D341Med (cell line): ENCODE results near the gene RUSC1.

Experiments
- DNase-seq: peaks from one replicate; pipeline ENCODE4 v3.0.0; 2012; ENCODE audit warnings: low spot score

Gene RUSC1

DNA sequence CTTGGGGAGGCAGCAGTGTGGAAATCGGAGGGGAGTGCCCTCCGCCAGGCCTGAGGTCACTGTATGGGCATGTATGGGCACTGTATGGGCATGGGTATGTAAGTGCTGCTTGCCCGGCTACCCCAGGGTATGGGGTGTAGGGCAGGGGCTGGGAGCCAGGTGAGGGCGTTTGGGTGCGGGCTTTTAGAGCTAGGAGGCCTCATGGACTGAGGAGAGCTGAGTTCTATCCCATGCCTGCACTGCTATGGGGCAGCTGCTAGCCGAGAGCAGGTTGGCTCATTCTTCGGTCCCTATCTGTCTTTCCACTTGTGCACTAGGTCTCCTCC lies 24.8 kb upstream of the RUSC1 start:
- no peak for DNase-seq

DNA sequence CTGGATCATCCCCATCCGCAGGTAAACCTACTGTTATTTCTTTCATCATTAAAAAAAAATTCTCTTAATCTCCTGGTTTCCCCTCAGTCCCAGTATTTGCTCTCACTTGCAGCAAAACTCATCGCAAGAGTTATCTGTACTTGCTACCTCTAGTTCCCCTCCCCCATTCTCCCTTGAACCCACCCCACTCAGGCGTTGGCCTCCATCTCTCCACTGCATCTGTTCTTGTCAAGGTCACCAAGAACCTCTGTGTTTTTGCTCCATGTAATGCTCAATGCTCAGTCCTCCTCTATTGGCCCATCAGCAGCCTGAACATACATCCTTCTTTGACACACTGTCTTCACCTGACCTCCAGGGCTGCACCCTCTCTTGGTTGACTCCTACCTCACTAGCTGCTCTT lies 24.0 kb upstream of the RUSC1 start:
- DNase-seq: no peak

DNA sequence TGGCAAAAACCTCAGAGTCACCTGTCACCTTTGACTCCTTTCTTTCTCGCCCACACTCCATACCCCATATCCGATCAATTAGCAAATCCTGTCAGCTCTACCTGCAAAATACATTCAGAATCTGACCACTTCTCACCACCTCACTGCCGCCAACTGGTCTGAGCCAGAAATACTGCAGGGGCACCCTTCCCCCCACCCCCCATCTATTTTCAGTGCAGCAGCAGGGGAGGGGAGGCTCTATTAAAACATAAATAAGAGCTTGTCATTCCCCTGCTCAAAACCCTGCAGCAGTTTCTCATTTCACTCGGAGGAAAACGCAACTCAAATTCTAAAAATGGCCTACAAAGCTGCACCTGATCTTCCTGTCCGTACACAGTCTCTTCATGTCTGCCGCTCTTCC lies 23.3 kb upstream of the RUSC1 start:
- no peak for DNase-seq

DNA sequence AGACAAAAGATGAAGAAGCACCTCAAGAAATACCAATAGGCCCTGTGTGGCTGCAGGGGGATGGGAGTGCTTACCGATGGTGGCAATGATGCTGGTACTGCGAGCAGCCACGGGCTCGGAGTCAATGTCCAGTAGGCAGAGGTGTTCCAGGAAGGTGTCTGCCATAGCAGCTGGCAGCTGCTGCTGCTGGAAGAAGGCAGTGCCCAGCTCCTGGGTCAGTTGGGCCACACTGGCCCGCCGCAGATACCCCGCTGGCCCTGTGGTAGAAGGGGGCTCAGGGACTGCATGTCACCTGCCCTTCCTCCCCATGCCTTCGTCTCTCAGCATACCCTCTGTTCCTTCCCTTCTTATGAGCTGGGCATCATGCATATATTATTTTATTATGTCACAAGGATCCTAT lies 20.7 kb upstream of the RUSC1 start:
- DNase-seq: no peak

DNA sequence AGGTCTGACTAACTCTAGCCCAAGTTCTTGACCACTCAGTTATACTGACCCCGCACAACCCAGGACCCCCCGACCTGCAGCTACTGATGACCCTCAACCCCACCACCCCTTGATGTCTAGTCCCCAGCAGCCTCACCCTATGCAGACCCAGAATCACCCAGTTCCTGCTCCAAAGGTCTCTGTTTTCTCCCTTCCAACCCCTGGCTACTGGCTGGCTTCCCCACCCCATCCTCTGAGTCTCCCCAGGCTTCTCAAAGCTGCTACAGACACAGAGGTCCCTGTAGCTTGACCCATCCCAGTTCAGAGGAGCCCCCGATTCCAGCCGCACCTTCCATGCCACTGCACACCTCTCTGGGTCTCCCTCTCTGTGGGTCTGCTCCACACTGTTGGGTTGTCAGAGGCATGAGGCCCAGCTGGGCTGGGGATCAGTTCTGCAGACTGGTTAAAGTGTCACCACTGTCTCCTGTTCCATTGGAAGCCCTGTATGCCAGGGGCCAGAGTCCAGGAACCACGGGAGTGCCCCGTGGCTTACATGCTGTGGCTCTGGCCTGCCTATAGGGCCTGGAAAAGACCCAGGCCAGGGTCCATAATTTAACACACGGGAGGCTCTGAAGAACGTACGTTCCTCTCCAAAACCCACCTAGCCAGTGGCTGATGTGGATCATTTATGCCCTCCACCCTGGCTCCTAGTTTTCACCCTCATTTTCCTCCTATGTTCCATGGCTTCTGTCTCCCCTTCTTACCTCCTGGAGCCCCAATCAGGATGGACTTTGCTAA lies 20.0 kb upstream of the RUSC1 start:
- DNase-seq: no peak

DNA sequence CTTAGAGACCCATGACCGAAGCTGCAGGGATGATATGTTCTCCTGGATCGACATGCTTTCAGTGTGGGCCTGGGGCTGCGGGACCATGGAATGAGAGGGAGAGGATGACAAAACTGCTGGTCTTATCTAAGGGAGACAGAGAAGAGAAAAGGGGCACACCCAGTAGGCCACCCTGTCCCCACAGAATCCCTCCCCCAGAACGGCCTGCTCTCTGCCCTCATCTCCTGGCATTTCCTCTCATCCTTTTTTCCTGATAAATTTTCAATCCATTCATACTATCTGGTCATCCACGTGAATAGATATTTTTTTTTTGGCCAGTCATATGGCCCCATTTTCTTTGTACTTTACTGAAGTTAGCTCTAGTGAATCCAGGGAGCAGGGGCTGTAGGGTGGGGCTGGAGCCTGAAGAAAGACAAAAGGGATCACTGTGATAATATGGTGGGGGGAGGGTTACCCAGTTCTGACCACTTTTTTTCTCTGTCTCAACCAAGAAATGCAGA lies 19.3 kb upstream of the RUSC1 start, which contains the start of gene PKLR:
Gene PKLR (minus strand): TSS at position 97 of the 500 bp plus-strand sequence. CDS start 43 bp downstream, at position 54.
- DNase-seq: no peak

DNA sequence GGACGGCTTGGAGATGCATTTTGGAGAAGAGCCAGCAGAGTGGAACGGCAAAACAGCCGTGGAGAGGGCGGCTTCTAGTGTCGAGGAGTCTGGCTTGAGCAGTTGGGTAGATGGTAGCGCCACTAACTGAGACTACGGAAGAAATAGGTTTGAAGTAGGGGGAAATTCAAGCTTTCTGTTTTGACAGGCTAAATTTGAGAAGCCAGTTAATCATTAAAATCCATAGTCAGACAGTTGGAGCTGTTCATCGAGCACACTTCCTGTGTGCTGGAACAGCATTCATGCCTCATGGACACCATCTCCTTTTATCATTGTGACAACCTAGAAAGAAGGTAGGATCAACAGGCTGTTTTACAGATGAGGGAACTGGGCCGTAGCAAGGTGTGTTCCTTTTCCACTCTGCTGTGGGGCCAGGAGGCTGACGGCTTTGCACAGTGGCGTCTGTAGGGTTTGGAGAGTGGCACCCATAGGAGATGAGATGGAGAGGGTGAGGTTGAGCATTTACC lies 16.1 kb upstream of the RUSC1 start:
- no peak for DNase-seq

DNA sequence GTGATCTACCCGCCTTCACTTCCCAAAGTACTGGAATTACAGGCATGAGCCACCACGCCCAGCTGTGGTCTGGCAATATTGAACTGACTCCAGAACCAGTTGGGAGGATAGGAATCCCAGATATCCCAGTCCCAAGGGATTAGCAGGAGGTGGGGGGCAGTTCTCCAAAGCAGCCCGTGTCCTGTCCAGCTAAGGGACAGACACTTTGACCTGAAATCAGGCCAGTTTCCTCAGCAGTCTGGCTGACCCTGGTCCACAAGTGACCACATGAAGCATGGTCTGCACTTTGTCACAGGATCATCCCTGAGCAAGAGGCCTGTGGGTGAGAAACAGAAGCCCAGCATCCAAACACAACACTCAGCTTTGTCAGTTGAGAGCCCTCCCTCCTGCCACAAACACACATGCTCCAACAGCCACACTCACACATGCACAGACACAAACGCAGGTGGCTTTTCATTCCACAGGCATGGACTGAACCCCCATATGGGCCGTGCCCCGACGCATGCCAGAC lies 14.8 kb upstream of the RUSC1 start:
- DNase-seq: no peak

DNA sequence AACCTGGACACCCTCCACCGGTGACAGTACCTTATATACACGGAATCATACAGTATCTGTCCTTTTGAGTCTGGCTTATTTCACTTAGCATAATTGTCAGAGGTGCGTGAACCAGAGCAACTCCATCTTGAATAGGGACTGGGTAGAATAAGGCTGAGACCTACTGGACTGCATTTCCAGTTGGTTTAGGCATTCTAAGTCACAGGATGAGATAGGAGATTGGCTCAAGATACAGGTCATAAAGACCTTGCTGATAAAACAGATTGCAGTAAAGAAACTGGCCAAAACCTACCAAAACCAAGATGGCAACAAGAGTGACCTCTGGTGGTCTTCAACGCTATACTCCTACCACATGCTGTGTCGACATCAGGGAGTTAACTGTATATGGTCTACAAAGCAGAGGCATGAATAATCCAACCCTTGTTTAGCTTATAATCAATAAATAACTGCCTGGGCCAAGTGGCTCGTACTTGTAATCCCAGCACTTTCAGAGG lies 13.4 kb upstream of the RUSC1 start:
- no peak for DNase-seq

DNA sequence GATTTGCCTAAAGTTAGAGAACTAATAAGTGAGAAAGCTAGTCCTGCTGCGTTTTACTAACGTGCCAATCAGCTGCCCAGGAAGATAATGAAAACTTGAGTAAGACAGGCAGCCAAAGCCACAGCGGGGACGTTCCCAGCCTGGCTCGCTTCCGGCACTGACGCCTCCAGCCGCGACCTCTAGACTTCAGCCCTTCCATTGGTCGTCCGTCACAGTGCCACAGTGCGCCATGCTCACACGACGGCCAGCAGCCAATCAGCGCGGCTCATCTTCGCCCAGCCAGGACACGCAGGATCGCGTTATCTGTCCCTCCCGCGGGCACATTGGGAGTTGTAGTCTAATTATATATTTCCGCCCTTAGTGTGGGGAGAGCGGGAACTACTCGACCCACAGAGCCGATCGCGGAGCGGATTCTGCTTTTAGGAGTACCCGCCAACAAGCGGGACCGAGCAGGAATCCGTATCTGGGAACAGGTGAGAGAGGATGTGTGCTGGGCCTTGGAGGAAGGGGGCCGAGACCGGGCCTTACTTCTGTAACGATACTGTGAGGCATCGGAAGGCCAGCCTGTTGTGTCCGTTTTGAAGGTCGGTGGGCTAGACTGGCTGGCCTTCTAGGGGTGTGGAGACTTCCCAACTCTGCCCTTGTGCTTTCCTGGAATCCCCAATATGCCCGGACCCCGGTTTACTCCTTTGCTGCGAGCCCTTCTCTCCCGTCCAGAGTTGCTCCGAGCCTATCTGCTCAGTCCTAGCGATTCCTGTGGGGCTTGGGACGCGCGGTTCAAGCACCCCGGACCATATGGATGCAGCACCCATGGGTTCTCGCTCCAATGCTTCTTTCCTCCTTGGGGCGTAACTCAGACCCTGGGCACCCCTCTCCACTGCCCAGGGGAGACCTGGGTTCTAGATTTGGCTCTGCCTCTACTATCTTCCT lies 11.9 kb upstream of the RUSC1 start, which contains the start of gene FDPS:
Gene FDPS (plus strand): TSS at position 374 of the 930 bp plus-strand sequence. CDS start 924 bp downstream, outside the sequence.
- peak; percentile 99 for DNase-seq

DNA sequence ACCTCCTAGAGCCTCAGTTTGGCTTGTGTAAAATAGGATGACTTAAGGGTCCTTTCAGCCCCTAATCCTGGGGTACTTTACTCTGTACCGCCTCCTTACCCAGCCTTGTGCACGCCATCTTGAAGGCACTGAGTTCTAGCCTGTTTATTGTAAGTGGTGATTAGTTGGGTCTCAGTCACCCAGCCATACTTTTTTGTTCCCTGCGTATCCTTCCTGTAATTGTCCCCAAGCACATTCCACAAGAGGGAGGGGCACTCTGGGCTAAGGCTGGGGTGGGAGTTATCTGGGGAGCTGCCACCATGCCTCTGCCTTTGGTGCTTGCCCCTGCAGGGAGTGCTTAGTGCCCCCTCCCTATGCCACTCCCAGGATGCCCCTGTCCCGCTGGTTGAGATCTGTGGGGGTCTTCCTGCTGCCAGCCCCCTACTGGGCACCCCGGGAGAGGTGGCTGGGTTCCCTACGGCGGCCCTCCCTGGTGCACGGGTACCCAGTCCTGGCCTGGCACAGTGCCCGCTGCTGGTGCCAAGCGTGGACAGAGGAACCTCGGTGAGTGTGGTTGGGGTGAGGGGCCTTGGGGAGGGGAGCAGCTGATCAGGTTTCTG lies 11.2 kb upstream of the RUSC1 start:
- peak; percentile 42 for DNase-seq

DNA sequence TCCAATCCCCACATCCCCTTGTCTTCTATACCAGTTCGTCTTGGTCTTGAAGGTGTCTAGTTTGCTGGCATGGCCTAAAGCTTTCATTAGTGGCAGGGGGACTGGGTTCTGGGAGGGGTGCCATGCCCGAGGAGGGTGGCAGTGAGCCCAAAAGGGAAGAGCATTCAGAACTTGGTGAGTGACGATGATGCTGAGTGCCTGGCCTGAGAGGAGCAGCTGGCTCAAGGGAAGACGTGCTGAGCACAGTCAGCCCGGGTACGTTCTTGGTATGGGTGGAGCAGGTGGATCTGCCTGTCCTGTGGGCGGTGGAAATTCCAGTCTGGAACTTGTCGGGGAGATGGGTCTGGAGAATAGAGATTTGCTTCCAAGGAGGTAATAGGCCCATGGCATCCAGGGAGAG lies 7.4 kb upstream of the RUSC1 start:
- no peak for DNase-seq

DNA sequence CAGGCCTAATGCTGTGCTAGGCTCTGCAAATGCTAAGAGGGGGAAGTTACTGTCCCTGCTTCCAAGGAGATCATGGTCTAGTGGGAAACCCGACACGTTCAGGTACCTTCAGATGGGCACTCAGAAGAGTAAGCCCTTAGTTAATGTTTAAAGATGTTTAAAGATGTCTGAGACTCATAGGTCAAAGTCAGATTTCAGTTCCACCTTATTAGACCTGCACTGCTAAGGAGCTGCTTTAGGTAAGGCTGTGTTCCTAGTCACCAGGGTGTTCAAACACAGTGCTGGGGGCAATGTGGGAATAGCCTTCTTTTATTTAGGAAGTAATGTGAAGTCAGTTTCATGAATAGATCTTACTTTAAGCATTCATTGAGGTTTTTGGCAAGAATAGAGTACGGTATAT lies 3.8 kb upstream of the RUSC1 start:
- no peak for DNase-seq

DNA sequence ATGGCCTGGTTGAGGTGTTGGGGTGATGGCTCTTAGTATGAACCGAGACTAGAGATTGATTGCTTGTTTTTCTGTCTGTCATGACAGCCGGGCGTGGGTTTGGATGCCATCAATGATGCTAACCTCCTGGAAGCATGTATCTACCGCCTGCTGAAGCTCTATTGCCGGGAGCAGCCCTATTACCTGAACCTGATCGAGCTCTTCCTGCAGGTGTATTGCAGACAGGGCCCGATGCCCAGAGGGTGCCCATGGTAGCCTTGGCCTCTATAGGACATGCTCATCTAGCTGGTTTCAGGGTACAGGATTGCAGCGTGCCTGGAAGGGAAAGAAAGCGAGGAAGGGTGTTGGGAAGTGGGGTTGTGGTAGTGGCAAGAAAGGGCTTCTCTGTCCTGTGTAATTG lies 2.6 kb upstream of the RUSC1 start:
- DNase-seq: no peak

DNA sequence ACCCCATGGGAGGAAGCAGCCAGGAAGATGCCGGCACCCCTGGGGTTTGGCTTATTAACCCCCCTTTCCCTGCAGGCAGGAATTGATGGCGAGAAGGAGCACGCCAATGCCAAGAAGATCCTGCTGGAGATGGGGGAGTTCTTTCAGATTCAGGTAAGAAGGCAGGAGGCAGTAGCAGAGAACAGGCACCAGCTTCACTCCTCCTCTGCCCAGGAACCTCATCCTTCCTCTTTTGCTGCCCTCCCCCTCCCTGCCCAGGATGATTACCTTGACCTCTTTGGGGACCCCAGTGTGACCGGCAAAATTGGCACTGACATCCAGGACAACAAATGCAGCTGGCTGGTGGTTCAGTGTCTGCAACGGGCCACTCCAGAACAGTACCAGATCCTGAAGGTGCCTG lies 1.2 kb upstream of the RUSC1 start:
- no peak for DNase-seq

DNA sequence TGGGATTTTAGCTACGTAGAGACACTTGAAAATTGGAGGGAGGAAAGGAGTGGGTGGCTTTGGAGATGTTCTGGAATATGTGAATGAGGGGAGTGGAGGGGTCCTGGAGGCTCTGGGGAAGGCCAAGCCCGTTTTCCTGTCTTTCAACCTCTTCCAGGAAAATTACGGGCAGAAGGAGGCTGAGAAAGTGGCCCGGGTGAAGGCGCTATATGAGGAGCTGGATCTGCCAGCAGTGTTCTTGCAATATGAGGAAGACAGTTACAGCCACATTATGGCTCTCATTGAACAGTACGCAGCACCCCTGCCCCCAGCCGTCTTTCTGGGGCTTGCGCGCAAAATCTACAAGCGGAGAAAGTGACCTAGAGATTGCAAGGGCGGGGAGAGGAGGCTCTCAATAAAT lies 442 bp upstream of the RUSC1 start:
- no peak for DNase-seq

DNA sequence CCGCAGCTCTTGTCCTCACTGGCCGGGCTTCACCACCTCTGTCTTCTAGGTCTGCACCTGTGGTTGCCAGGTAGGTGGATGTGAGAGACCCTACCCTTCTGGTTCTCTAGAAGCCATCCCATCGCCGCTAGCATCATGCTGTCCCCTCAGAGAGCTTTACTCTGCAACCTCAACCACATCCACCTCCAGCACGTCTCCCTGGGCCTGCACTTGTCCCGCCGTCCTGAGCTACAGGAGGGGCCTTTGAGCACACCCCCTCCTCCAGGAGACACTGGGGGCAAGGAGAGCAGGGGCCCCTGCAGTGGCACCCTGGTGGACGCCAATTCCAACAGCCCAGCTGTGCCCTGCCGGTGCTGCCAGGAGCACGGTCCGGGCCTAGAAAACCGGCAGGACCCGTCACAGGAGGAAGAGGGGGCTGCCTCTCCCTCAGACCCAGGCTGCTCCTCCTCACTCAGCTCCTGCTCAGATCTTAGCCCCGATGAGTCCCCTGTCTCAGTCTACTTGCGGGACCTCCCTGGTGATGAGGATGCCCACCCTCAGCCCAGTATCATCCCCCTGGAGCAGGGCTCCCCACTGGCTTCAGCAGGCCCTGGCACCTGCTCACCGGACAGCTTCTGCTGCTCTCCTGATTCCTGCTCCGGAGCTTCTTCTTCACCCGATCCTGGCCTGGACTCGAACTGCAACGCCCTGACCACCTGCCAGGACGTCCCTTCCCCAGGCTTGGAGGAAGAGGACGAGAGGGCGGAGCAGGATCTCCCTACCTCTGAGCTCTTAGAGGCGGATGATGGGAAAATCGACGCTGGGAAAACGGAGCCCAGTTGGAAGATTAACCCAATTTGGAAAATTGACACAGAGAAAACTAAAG lies 1.2 kb downstream of the RUSC1 start:
- no peak for DNase-seq

DNA sequence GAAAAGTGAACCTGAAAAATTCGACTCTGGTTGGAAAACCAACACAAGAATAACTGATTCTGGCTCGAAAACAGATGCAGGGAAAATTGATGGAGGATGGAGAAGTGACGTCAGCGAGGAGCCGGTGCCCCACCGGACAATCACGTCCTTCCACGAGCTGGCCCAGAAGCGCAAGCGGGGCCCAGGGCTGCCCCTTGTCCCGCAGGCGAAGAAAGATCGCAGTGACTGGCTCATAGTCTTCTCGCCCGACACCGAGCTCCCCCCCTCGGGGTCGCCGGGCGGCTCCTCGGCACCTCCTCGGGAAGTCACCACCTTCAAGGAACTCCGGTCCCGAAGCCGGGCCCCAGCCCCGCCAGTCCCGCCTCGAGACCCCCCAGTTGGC lies 1.9 kb downstream of the RUSC1 start:
- peak; percentile 74 for DNase-seq

DNA sequence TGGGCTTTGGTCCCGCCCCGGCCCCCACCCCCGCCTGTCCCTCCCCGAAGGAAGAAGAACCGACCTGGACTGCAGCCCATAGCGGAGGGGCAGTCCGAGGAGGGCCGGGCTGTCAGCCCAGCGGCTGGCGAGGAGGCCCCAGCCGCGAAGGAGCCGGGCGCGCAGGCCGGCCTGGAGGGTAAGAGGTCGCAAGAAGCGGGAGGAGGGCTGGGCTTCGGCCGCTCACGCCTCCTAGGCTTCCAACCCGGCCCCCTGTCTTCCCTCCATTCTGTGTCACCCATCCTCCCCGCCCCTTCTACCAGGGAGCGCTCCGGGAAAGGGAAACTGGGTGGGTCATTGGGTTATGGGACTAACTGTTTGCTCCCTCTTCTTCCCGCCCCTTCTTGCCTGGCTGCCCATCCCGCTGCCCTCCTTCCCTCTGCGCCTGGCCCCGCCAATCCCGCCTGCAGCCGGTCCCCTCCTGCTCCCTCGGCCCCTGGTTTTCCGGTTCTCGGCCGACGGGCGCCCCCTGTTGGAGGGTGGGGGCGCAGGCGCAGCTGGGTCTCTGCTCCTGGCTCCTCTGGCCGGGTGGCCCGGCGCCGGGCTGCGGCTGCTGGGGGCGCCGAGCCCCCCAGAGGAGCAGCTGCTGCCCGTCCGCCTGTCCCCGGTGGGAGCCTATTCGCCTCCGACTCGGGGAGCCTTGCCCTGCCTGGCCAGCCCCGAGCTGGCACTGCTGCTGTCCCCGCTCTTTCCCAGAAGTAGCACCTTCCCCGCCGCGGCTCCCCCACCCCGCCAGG lies 2.4 kb downstream of the RUSC1 start:
- DNase-seq: peak; percentile 96

DNA sequence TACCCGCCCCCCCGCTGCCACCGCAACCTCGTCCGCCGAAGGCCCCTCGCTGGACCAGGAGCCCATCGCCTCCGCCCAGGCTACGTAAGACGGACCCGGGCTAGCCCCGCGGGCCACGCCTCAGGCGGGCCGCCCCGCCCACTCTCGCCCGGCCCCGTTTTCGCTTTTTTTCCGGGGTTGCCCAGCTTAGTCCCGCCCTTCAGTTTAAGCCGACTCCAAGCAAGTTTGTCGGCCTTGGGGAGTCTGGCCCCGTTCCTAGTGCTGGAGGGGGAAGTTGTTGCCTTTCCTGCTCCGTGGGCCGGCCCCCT lies 3.0 kb downstream of the RUSC1 start:
- DNase-seq: peak; percentile 90
